Embryonic facial prominence (tissue), 1 donor: ENCODE results near the gene CAMK2D.

ENCODE experiments used
- DNase-seq: peaks from one replicate; pipeline ENCODE4 v3.0.0-alpha.2; 2016; ENCODE audit errors: extremely low spot score

The CAMK2D gene

DNA sequence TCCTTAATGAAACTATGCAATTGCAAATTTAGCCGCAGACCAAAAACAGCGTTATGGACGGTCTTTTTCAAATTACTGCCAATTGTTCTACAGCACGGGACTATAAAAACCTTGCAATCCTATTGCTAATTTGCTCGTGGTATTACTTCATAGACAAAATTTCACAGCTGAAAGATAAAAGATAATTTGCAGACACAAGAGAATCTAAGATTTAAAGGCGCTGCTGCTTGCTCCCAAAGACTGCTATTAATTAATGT lies 1.4 kb upstream of the CAMK2D start:
- no peak for DNase-seq

- DNase-seq = peak; percentile 97
Observed at GRCh38 chr4:113762186-113763028, 869 bp upstream of the CAMK2D start.

DNA sequence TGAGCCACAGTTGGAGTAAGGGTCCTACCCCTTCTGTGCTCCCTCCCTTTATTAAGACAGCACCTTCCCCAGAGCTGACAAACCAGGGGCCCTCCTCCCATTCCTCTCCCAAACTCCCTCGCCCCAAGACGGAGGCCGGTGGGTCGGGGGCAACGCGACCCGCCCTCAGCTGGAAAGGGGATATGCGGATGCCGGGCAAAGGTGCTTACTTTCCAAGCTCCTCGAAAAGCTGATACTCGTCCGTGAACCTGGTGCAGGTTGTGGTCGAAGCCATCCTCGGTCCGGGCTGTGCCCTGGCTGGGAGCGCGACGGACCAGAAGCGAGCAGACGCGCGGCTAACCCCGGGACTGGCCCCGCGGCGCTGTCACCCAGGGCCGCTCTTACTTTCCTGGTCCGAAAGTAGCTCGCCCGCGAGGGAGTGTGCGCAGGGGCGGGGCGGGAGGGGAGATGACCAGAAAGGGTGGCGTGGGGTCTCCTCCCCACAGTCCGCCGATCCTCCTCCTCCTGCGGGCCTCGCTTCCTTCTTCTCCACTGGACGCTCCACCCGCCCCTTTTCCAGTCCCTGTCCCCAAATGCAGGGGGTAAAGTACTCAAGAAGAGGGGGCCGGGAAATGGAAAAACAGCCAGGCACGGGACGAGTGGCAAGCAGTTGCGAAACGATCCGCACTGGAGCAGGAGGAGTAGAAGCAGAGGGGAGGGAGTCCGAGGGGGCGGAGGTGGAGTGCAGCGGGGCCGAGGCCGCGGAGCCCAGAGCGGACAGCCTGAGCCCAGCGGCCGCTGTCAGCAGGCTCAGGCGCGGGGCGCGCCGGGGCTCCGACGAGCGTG lies 531 bp downstream of the CAMK2D start:
- DNase-seq = peak; percentile 43

DNA sequence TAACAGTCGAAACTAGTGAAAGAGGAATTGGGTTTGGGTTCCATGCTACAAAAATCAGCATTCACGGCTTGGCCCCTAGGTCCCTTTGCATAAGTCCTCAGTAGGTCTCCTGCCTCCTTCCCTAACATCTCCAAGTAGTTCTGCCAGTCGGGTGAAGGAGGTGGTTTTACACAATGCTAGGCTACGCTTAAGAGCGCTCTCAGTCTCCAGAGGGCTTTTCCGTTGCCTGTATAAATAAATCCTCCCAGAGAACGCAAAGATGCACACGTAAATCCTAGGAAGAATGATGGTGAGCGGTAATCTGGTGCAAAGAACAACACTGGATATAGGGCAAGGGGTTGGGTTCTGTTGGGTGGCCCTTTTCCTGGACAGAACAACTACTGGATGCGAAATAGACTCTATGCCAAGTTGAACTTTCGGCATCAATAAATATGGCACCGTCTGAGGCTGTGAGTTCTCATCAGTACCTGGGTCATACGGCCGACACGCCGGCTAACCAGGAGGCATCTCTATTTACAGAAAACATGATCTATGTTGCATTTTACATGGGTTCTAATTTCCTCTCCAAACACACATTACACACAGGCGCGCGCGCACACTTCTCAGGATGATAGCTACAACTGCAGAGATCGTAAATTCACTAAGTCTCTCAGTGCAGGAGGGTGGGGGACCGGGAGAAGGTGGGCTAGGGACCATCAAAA lies 1.3 kb downstream of the CAMK2D start:
- DNase-seq = peak; percentile 25

DNA sequence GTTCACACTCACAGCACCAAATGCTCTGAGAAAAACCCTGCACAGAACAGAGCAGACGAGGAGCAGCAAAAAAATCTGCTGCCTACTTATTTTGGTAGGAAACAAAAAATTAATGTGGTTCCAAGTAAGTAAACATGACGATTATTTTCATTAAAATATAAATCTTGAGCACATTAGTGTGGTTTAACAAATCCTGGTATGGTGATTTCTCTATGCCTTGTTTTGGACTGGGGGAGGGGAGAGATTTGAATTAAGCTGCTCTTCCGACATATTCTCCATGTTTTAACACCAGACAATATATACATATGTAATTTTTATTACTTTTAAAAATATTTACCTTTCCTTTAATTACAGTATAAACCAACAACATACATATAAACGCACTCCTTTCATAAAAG lies 1.8 kb downstream of the CAMK2D start:
- DNase-seq = no peak

- DNase-seq = no peak
Observed at GRCh38 chr4:113758372-113758771, 3.2 kb downstream of the CAMK2D start.

GRCh38 chr4:113757486-113757885 lies 4.1 kb downstream of the CAMK2D start:
- DNase-seq = no peak

GRCh38 chr4:113756005-113756410 lies 5.5 kb downstream of the CAMK2D start:
- no peak for DNase-seq

- DNase-seq = no peak
Observed at GRCh38 chr4:113750734-113751133, 10.8 kb downstream of the CAMK2D start.

- DNase-seq = no peak
Observed at GRCh38 chr4:113750296-113750695, 11.2 kb downstream of the CAMK2D start.

DNA sequence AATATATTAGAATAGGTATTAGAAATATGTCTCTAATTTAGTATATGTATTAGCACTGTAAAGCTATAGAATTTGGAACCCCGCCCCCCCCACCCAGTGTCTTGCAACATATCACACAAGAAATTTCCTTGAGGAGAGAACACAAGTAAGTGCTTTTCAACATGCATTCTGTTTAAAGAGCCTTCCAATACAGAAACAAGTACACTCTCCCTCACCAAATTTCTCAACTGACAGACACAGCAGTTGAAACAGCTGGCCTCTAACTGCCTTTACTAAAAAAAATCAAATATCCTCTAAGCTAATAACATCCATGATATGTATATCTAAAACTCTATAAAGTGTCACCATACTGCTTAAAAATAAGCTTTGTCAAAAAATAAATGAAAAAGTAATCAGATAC lies 12.4 kb downstream of the CAMK2D start:
- DNase-seq = no peak

DNA sequence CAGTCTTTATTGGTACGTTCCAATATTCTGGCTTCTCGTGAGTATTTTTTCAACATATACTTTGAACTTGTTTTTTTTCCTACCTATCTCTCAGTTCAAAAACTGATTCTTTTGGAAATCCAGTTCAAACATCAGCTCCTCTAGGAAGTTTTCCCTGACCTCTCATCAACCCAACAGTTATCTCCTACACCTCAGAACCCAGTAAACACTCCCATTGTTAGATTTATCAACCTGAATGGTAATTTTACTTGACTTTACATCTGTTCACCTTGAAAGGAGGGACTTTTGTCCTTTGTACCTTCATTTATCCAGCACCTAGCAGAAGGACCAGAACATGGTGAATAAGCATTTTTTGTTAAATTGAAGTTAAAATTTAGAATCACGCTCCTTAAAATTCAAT lies 13.6 kb downstream of the CAMK2D start:
- no peak for DNase-seq

- no peak for DNase-seq
Observed at GRCh38 chr4:113745711-113746110, 15.8 kb downstream of the CAMK2D start.

DNA sequence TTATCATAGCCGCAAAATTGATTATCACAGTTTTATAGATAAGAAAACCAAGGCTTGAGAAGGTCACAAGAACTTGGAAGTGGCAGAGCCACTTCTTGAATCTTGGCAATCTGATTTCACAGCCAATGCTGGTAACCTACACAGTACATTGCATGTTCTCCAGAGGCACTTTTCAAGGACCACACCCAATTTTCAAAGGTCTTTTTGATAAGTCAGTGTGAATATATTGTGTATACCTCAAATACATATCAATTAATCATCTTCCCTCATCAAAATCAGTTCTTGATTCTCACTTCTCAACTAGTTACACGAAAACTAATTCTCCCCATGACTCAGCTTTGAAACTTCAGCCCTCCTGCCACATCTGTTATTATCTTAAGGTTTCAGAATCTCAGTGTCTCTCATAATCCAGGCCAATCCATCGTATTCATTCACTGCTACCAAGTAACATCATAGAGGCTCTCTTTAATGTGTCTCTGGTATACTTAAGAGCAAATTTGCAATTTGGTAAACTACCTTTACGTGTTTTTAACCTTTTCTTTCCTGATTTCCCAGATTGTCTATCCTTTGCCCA lies 16.8 kb downstream of the CAMK2D start:
- DNase-seq = no peak

GRCh38 chr4:113743690-113744089 lies 17.8 kb downstream of the CAMK2D start:
- no peak for DNase-seq

- no peak for DNase-seq
Observed at GRCh38 chr4:113742643-113743042, 18.9 kb downstream of the CAMK2D start.

DNA sequence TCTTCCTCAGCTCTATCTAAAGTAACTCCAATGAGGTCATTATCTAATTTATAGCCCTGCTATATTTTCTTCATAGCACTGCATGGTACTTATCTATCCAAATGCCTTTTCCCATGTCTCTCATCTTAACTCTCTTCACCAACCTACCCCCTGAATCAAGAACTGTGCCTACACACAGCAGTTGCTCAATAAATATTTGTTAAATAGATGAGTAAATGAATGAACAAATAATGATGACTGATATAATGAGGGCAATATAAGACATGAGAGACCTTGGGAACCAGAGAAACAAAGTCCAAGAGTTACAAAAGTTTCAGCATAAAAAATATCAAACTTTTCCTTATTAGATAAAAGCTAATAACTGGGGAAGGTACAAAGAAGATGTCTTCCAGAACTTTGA lies 19.6 kb downstream of the CAMK2D start:
- no peak for DNase-seq

- no peak for DNase-seq
Observed at GRCh38 chr4:113740857-113741379, 20.6 kb downstream of the CAMK2D start.

DNA sequence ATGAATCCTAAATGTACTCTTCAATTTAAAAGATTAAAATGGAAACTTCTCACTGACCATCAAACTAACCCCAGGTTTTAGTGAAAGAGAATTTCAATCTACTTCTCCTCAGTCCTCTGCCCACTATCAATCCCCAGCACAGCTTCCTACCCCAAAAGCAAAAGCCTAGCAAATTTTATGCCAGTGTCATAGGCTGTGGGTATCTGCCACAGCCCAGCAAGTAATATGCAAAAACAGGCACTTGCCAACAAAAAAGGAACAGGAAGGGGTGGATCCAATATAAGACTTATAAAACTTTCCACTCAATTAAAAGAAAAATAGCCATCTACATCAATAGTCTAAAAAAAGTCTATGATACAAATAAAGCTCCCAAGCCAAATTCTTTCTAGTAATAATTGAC lies 22.3 kb downstream of the CAMK2D start:
- no peak for DNase-seq

GRCh38 chr4:113738251-113738650 lies 23.3 kb downstream of the CAMK2D start:
- DNase-seq = no peak

GRCh38 chr4:113733685-113734084 lies 27.9 kb downstream of the CAMK2D start:
- no peak for DNase-seq

- DNase-seq = no peak
Observed at GRCh38 chr4:113732967-113733527, 28.5 kb downstream of the CAMK2D start.
